GM19035 (cell line): ENCODE measurements around the gene NMT2.
A peak's percentile ranks its signal among the peaks of the same experiment; 100 is the strongest.

Experiments
- ATAC-seq: cut with Tn5 transposase; IDR thresholded peaks from one replicate; pipeline ENCODE4 v1.9.1; 2021; ENCODE audit not compliant: unreplicated experiment

NMT2 gene

GRCh38 chr10:15146366-15146765, 22.1 kb downstream of the NMT2 start:
- no peak for ATAC-seq

GRCh38 chr10:15144788-15145187, 23.7 kb downstream of the NMT2 start:
- ATAC-seq = no peak

- ATAC-seq = peak; percentile 96
Observed at GRCh38 chr10:15141136-15142054, 27.1 kb downstream of the NMT2 start.

- no peak for ATAC-seq
Observed at GRCh38 chr10:15140698-15141097, 27.8 kb downstream of the NMT2 start.

GRCh38 chr10:15137636-15138035, 30.9 kb downstream of the NMT2 start:
- ATAC-seq = no peak

GRCh38 chr10:15137036-15137359, 31.5 kb downstream of the NMT2 start:
- no peak for ATAC-seq

GRCh38 chr10:15136129-15137035, 32.1 kb downstream of the NMT2 start:
- ATAC-seq = no peak

GRCh38 chr10:15131330-15131729, 37.2 kb downstream of the NMT2 start:
- ATAC-seq = no peak

GRCh38 chr10:15124908-15125307, 43.6 kb downstream of the NMT2 start:
- ATAC-seq = no peak

GRCh38 chr10:15124190-15124589, 44.3 kb downstream of the NMT2 start:
- no peak for ATAC-seq

GRCh38 chr10:15123749-15124184, 44.7 kb downstream of the NMT2 start:
- no peak for ATAC-seq

GRCh38 chr10:15122477-15123030, 45.9 kb downstream of the NMT2 start:
- peak; percentile 90 for ATAC-seq

GRCh38 chr10:15121707-15122106, 46.8 kb downstream of the NMT2 start:
- ATAC-seq = no peak

- ATAC-seq = no peak
Observed at GRCh38 chr10:15120523-15120922, 48.0 kb downstream of the NMT2 start.

GRCh38 chr10:15118615-15119014, 49.9 kb downstream of the NMT2 start:
- no peak for ATAC-seq

- ATAC-seq = no peak
Observed at GRCh38 chr10:15116225-15116624, 52.3 kb downstream of the NMT2 start.

GRCh38 chr10:15113766-15114165, 54.7 kb downstream of the NMT2 start:
- ATAC-seq = no peak

GRCh38 chr10:15112657-15113056, 55.8 kb downstream of the NMT2 start:
- no peak for ATAC-seq

GRCh38 chr10:15106352-15107013, 62.0 kb downstream of the NMT2 start:
- ATAC-seq = peak; percentile 83

GRCh38 chr10:15103513-15103912, 65.0 kb downstream of the NMT2 start:
- no peak for ATAC-seq

GRCh38 chr10:15099886-15100285, 68.6 kb downstream of the NMT2 start:
- no peak for ATAC-seq
